Tibial artery (tissue), 4 donors: ENCODE data around the gene RNF213.
"Not testable (repeated sequence)": the region's sequence is repeated elsewhere in the genome, so short reads cannot be mapped to it uniquely, and the experiment has no call there.

Experiments
- DNase-seq, 2 donors: peaks; one replicate each; pipeline ENCODE4 v3.0.0-alpha.2; 2019
- H3K27ac ChIP-seq, 2 donors: fragments of 200-600 bp; sonication (generic) in 1 of 2; 1 replicate in 1 of 2; 2 replicates in 1 of 2; pipeline ENCODE4 v1.5.1; 2018 to 2019; ENCODE audit warnings: mild to moderate bottlenecking in 1 of 2
- H3K27me3 ChIP-seq, 2 donors: fragments of 200-600 bp; sonication (generic) in 1 of 2; one replicate each; pipeline versions ENCODE4 v1.5.1 to v1.6.0; 2016 to 2019
- H3K36me3 ChIP-seq, 3 donors: fragments of 200-600 bp; sonication (generic) in 2 of 3; one replicate each; pipeline ENCODE4 v1.5.1; 2016 to 2019; ENCODE audit warnings: mild to moderate bottlenecking in 2 of 3
- H3K4me1 ChIP-seq, 4 donors: fragments of 200-600 bp; sonication (generic) in 2 of 4; 1 replicate in 3 of 4; 2 replicates in 1 of 4; pipeline ENCODE4 v1.5.1; 2016 to 2019
- H3K4me3 ChIP-seq, 2 donors: fragments of 200-600 bp; sonication (generic) in 1 of 2; 1 replicate in 1 of 2; 2 replicates in 1 of 2; pipeline ENCODE4 v1.5.1; 2018 to 2019; ENCODE audit warnings: mild to moderate bottlenecking in 2 of 2
- H3K9me3 ChIP-seq, 3 donors: fragments of 200-600 bp; sonication (generic) in 1 of 3; one replicate each; pipeline ENCODE4 v1.5.1; 2016 to 2019
- CTCF ChIP-seq, 2 experiments: fragments of 200-600 bp in 1 of 2; fragments of 450-650 bp in 1 of 2; IDR thresholded peaks; one replicate each; pipeline ENCODE4 v1.5.1; 2017 to 2019; ENCODE audit warnings: antibody characterized with exemption in 2 of 2, mild to moderate bottlenecking in 1 of 2, moderate library complexity in 1 of 2
- intact Hi-C: fragments of 100-400 bp; cut with DNase I; formaldehyde crosslinking; loops from one replicate; pipeline ENCODE4 v1.15.0; 2023; ENCODE audit warnings: low total_unique reads

RNF213 gene

GRCh38 chr17:80236911-80237310 is 23.7 kb upstream of the RNF213 start:
- TF ChIP-seq CTCF (IDR thresholded peaks at IDR 0.05): no peak
- peaks cover 54 to 86% (median 65%) of the 10 kb centered on the region in 3 donors for H3K36me3 ChIP-seq

DNA sequence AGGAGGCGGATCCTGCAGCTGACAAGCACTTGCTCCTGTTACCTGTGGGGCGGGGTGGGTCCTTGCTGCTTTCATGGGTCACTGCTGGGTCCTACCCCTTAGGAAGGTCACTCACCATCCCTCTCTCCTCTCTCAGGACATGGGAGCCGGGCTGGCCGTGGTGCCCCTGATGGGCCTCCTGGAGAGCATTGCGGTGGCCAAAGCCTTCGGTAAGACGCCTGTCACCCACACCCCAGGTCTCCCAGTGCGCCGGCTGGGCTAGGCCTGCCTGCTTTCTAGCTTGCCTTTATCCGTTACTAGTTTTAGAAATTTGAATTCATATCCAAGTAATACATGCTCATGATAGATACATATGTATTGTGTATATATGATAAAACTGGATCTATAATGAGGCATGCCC is 23.3 kb upstream of the RNF213 start:
- Histone ChIP-seq H3K4me3 (no peak overlapping the region), H3K27ac (no peak overlapping the region), H3K36me3 (peaks cover 55 to 86% (median 65%) of the 10 kb centered on the region in 3 donors), H3K27me3 (no peaks in the 10 kb centered on the region), H3K4me1 (no peaks in the 10 kb centered on the region), H3K9me3 (peaks cover 0 to 12% (median 10%) of the 10 kb centered on the region in 3 donors)
- TF ChIP-seq CTCF (IDR thresholded peaks at IDR 0.05): no peak
- no peak for DNase-seq
- intact Hi-C loops: no loop called here

More at GRCh38 chr17:80236911-80237310, 23.7 kb upstream of the RNF213 start:
- no peak for DNase-seq
- Histone ChIP-seq H3K4me1 (no peaks in the 10 kb centered on the region), H3K4me3 (no peak overlapping the region), H3K27me3 (no peaks in the 10 kb centered on the region), H3K27ac (no peak overlapping the region), H3K9me3 (peaks cover 0 to 17% (median 15%) of the 10 kb centered on the region in 3 donors)
- intact Hi-C loops: no loop called here

- no peak for DNase-seq
- Histone ChIP-seq H3K4me3 (no peak overlapping the region), H3K9me3 (no peaks in the 10 kb centered on the region), H3K4me1 (no peaks in the 10 kb centered on the region), H3K36me3 (peaks cover 56 to 91% (median 70%) of the 10 kb centered on the region in 3 donors), H3K27me3 (no peaks in the 10 kb centered on the region), H3K27ac (no peak overlapping the region)
- intact Hi-C loops: no loop called here
- TF ChIP-seq CTCF (IDR thresholded peaks at IDR 0.05): no peak
These were observed 18.1 kb upstream of the RNF213 start for GRCh38 chr17:80242505-80242904.

DNA sequence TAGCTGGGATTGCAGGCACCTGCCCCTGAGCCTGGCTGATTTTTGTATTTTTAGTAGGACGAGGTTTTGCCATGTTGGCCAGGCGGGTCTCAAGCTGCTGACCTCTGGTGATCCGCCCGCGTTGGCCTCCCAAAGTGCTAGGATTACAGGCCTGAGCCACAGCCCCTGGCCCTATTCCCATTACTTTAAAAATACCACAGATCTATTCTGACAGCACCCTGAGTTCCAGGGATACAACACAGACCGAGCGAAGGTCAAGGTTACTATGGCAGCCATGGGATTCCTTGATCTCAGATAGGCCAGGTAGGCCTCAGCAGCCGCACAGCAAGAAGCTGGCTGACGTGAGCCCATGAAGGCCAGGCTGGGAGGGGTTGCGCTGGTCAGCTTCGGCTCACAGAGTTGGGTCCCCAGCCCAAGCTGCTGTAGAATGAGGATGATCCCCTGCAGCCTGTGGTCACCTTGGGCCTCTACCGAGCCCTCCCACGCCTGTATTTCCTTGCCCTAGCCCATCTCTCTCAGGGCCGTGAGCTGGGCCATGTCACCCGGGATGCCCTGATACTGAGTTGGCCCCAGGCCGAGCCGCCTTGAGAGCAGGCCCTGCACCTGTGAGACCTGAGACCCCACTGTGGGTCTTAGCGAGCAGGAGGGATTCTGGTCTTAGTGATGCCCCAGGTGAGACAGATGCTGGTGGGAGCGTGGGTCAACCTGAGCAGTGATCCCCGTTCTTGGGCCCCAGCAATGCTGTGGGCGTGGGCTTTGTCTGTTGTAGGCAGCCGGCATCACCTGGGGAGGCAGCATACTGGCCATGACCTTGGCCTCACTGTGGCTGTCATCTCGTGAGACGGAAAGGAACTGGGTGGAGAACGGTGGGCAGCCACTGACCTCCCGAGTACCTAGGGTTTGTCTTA is 16.9 kb upstream of the RNF213 start:
- H3K4me1 ChIP-seq: no peaks in the 10 kb centered on the region
- peaks cover 45 to 93% (median 71%) of the 10 kb centered on the region in 3 donors for H3K36me3 ChIP-seq
- TF ChIP-seq CTCF (IDR thresholded peaks at IDR 0.05): no peak
- no peak overlapping the region for H3K27ac ChIP-seq
- H3K27me3 ChIP-seq: no peaks in the 10 kb centered on the region
- H3K4me3 ChIP-seq: no peak overlapping the region
- H3K9me3 ChIP-seq: no peaks in the 10 kb centered on the region
- intact Hi-C loops: no loop called here
- peak in 1 of 2 donors; percentile 16 for DNase-seq

DNA sequence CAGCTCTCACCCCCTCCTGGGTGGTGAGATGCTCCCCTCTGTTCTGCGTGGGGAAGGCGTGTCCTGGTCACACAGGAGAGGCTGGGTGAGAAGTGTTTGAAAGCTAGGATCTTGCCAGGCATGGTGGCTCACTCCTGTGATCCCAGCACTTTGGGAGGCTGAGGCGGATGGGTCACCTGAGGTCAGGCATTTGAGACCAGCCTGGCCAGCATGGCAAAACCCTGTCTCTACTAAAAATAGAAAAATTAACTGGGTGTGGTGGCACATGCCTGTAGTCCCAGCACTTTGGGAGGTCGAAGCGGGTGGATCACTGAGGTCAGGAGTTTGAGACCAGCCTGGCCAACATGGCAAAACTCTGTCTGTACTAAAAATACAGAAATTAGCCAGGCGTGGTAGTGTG is 16.2 kb upstream of the RNF213 start:
- H3K36me3 ChIP-seq: peaks cover 50 to 99% (median 77%) of the 10 kb centered on the region in 3 donors
- H3K4me1 ChIP-seq, H3K4me3 ChIP-seq, H3K9me3 ChIP-seq, DNase-seq, H3K27me3 ChIP-seq, H3K27ac ChIP-seq, intact Hi-C loops: not testable (repeated sequence)

DNA sequence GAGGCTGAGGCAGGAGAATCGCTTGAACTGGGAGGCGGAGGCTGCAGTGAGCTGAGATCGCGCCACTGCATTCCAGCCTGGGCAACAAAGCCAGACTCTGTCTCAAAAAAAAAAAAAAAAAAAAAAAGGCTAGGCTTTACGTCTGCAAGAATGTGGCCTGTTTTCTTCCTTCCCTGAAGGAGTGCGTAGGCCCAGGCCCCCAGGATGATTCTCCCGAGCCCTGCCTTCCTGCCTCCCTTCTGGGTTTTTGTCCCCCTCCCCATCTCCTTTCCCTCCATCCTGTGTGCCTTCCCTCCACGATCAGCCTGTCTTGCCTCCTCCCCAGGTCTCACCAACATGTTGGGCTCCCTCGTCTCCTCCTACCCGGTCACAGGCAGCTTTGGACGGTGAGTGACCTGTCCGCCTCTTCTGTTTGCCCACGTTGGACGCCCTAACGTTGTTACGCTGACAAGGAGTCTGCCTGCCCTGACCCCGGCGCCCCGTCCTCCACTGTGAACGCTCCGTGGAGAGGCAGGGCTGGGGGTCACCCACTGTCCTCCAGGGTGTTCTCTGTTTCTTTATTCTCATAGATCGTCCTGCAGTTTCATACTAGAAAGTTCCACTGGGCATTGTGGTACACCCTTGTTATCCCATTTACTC is 15.7 kb upstream of the RNF213 start:
- H3K4me3 ChIP-seq: no peak overlapping the region
- DNase-seq: peak in 1 of 2 donors; percentile 15
- H3K27ac ChIP-seq: no peak overlapping the region
- H3K36me3 ChIP-seq: peaks cover 55 to 100% (median 80%) of the 10 kb centered on the region in 3 donors
- intact Hi-C loops: no loop called here
- no peaks in the 10 kb centered on the region for H3K4me1 ChIP-seq
- H3K27me3 ChIP-seq: no peaks in the 10 kb centered on the region
- H3K9me3 ChIP-seq: no peaks in the 10 kb centered on the region
- TF ChIP-seq CTCF (IDR thresholded peaks at IDR 0.05): no peak
